H9 (cell line): ENCODE results near the gene TAF4B. TPM values are rescaled to one million over a fixed set of nuclear protein-coding genes. Genes with fewer than 3 reads are reported as not detected.
"Not testable (repeated sequence)": the region's sequence is repeated elsewhere in the genome, so short reads cannot be mapped to it uniquely, and the experiment has no call there.

ENCODE experiments used
- DNase-seq: peaks from one replicate; pipeline ENCODE4 v3.0.0-alpha.2; 2017
- H2AFZ ChIP-seq: one replicate; pipeline ENCODE4 v1.6.1; 2013; ENCODE audit warnings: mild to moderate bottlenecking, low read length, control low read depth, moderate library complexity
- H2AK5ac ChIP-seq: 2 replicates; pipeline ENCODE4 v1.6.1; 2013; ENCODE audit warnings: low read length, control low read depth, mixed read lengths; ENCODE audit not compliant: insufficient read length
- H2BK120ac ChIP-seq: one replicate; pipeline ENCODE4 v1.6.1; 2013; ENCODE audit warnings: low read depth, mild to moderate bottlenecking, low read length, control low read depth, inconsistent platforms; ENCODE audit not compliant: poor library complexity, severe bottlenecking
- H2BK12ac ChIP-seq: 2 replicates; pipeline ENCODE4 v1.6.1; 2013; ENCODE audit warnings: low read length, control low read depth, mixed read lengths, low read depth; ENCODE audit not compliant: insufficient read length
- H2BK15ac ChIP-seq: 2 replicates; pipeline ENCODE4 v1.6.1; 2013; ENCODE audit warnings: low read depth, low read length, control low read depth
- H2BK20ac ChIP-seq: one replicate; pipeline ENCODE4 v1.6.1; 2013; ENCODE audit warnings: low read depth, mild to moderate bottlenecking, low read length, control low read depth, inconsistent platforms; ENCODE audit not compliant: poor library complexity, severe bottlenecking
- H2BK5ac ChIP-seq: 2 replicates; pipeline ENCODE4 v1.6.1; 2013; ENCODE audit warnings: low read length, control low read depth, mixed read lengths; ENCODE audit not compliant: insufficient read length
- H3K14ac ChIP-seq: 2 replicates; pipeline ENCODE4 v1.6.1; 2013; ENCODE audit warnings: low read length, control low read depth; ENCODE audit not compliant: insufficient read depth
- H3K18ac ChIP-seq: 2 replicates; pipeline ENCODE4 v1.6.1; 2013; ENCODE audit warnings: low read depth, mild to moderate bottlenecking, mixed read lengths, low read length, control low read depth; ENCODE audit not compliant: insufficient read length
- H3K23ac ChIP-seq: 2 replicates; pipeline ENCODE4 v1.6.1; 2013; ENCODE audit warnings: low read length, control low read depth, mixed read lengths, low read depth; ENCODE audit not compliant: insufficient read length
- H3K23me2 ChIP-seq: 2 replicates; pipeline ENCODE4 v1.6.1; 2013; ENCODE audit warnings: low read depth, mild to moderate bottlenecking, mixed read lengths, low read length, control low read depth; ENCODE audit not compliant: insufficient read length, poor library complexity, severe bottlenecking
- H3K27ac ChIP-seq: 2 replicates; pipeline ENCODE4 v1.5.1; 2013; ENCODE audit warnings: low read length, control low read depth, mixed read lengths, low read depth; ENCODE audit not compliant: insufficient read length
- H3K27me3 ChIP-seq: 2 replicates; pipeline ENCODE4 v1.6.1; 2013; ENCODE audit warnings: low read length, control low read depth, inconsistent platforms; ENCODE audit not compliant: insufficient read depth
- H3K4ac ChIP-seq: 2 replicates; pipeline ENCODE4 v1.6.1; 2013; ENCODE audit warnings: low read depth, mild to moderate bottlenecking, control low read depth, inconsistent platforms, low read length, moderate library complexity
- H3K4me1 ChIP-seq: 2 replicates; pipeline ENCODE4 v1.6.1; 2013; ENCODE audit warnings: low read length, control low read depth, inconsistent platforms; ENCODE audit not compliant: insufficient read depth
- H3K4me2 ChIP-seq: 2 replicates; pipeline ENCODE4 v1.6.1; 2013; ENCODE audit warnings: low read length, control low read depth, mixed read lengths; ENCODE audit not compliant: insufficient read length, insufficient read depth
- H3K56ac ChIP-seq: 2 replicates; pipeline ENCODE4 v1.6.1; 2013; ENCODE audit warnings: low read depth, mild to moderate bottlenecking, mixed read lengths, low read length, control low read depth; ENCODE audit not compliant: insufficient read length
- H3K79me1 ChIP-seq: 2 replicates; pipeline ENCODE4 v1.6.1; 2013; ENCODE audit warnings: low read depth, mild to moderate bottlenecking, moderate library complexity, low read length, control low read depth, inconsistent platforms; ENCODE audit not compliant: insufficient read depth, poor library complexity, severe bottlenecking
- H3K79me2 ChIP-seq: 2 replicates; pipeline ENCODE4 v1.6.1; 2013; ENCODE audit warnings: low read length, control low read depth, inconsistent platforms; ENCODE audit not compliant: insufficient read depth
- H3K9ac ChIP-seq: 2 replicates; pipeline ENCODE4 v1.6.1; 2013; ENCODE audit warnings: low read length, control low read depth, mixed read lengths; ENCODE audit not compliant: insufficient read length; ENCODE audit errors: extremely low read depth
- H3K9me3 ChIP-seq: one replicate; pipeline ENCODE4 v1.6.1; 2013; ENCODE audit warnings: low read depth, low read length, inconsistent platforms; ENCODE audit not compliant: control insufficient read depth
- H3T11ph ChIP-seq: one replicate; pipeline ENCODE4 v1.6.1; 2013; ENCODE audit warnings: mild to moderate bottlenecking, low read length, control low read depth, inconsistent platforms
- H4K20me1 ChIP-seq: one replicate; pipeline ENCODE4 v1.6.1; 2013; ENCODE audit not compliant: control insufficient read depth, insufficient read length, insufficient read depth
- H4K5ac ChIP-seq: 2 replicates; pipeline ENCODE4 v1.6.1; 2013; ENCODE audit warnings: low read depth, mild to moderate bottlenecking, mixed read lengths, low read length, control low read depth; ENCODE audit not compliant: insufficient read length
- H4K8ac ChIP-seq: replicated peaks from 2 replicates; pipeline ENCODE4 v1.6.1; 2013; ENCODE audit warnings: low read length, control low read depth, mixed read lengths, low read depth; ENCODE audit not compliant: insufficient read length
- H4K91ac ChIP-seq: 2 replicates; pipeline ENCODE4 v1.6.1; 2013; ENCODE audit warnings: low read depth, mild to moderate bottlenecking, moderate library complexity, mixed read lengths, low read length, control low read depth; ENCODE audit not compliant: insufficient read length
- H3K27ac Mint-ChIP-seq, 3 experiments: 2 replicates in 2 of 3; 3 replicates in 1 of 3; pipeline ENCODE4 v1.8.0; 2020 to 2021; ENCODE audit warnings: mixed read lengths in 3 of 3, mild to moderate bottlenecking in 1 of 3, moderate library complexity in 1 of 3
- H3K27me3 Mint-ChIP-seq: 2 replicates; pipeline ENCODE4 v1.8.0; 2021; ENCODE audit warnings: low read depth, mild to moderate bottlenecking, moderate library complexity, mixed read lengths
- H3K36me3 Mint-ChIP-seq, 3 experiments: 2 replicates in 2 of 3; 3 replicates in 1 of 3; pipeline ENCODE4 v1.8.0; 2020 to 2021; ENCODE audit warnings: low read depth in 3 of 3, mixed read lengths in 3 of 3; ENCODE audit not compliant: insufficient read depth in 1 of 3
- H3K4me1 Mint-ChIP-seq, 2 experiments: 2 replicates each; pipeline ENCODE4 v1.8.0; 2020; ENCODE audit warnings: mixed read lengths in 2 of 2
- H3K4me3 Mint-ChIP-seq, 2 experiments: 2 replicates in 1 of 2; 3 replicates in 1 of 2; pipeline ENCODE4 v1.8.0; 2020 to 2021; ENCODE audit warnings: mild to moderate bottlenecking in 2 of 2, mixed read lengths in 2 of 2, moderate library complexity in 1 of 2
- H3K9me3 Mint-ChIP-seq, 2 experiments: 2 replicates in 1 of 2; 3 replicates in 1 of 2; pipeline ENCODE4 v1.8.0; 2020; ENCODE audit warnings: mild to moderate bottlenecking in 2 of 2, mixed read lengths in 2 of 2, moderate library complexity in 1 of 2
- WGBS: extraction: QIAGEN DNeasy Blood & Tissue Kit; methylation state at CpG from one replicate; pipeline ENCODE4 v1.1.7; 2013; ENCODE audit warnings: missing lambda C conversion rate, low lambda C conversion rate, mixed read lengths; ENCODE audit not compliant: insufficient read length; ENCODE audit errors: extremely low coverage; 5-methylcytosine and 5-hydroxymethylcytosine counted together
- total RNA-seq: library from RNA; stranded (reverse); gene quantifications from 2 replicates; pipeline ENCODE4 v1.2.1, GENCODE V29; 2021
- TF ChIP-seq, protein P1 (sequence below): fragments of 200-600 bp; sonication (generic); conservative IDR thresholded peaks from 3 replicates; pipeline ENCODE4 v1.8.0; 2021; ENCODE audit warnings: antibody characterized with exemption, mild to moderate bottlenecking

Gene TAF4B
- total RNA-seq, 1 experiment from 2014 or later, result 19.8 TPM

DNA sequence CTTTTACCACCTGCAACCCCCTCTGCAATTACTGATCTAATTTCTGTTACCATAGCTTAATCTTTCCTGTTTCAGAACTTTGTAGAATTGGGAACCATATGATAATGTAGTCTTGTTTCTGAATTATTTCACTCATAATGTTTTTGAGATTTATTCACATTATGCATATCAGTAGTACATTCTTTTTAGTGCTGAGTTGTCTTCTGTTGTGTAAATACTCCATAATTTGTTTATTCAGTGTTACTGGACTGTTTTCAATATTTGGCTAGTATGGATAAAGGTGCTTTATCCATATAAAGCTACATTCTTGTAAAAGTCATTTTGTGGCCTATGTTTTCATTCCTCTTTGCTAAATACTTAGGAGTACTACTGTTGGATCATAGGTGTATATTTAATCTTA, 152.5 kb downstream of the TAF4B start:
- Histone ChIP-seq H3K27ac (no peak overlapping the region), H2BK20ac (no peak overlapping the region), H3K23ac (no peak overlapping the region), H3K4me1 (no peaks in the 10 kb centered on the region), H4K8ac (no peak overlapping the region), H3K23me2 (no peaks in the 10 kb centered on the region), H4K20me1 (no peaks in the 10 kb centered on the region), H3K18ac (no peak overlapping the region), H3K27me3 (no peaks in the 10 kb centered on the region), H2AK5ac (no peak overlapping the region), H3K9me3 (no peaks in the 10 kb centered on the region), H3K14ac (no peak overlapping the region), H2BK12ac (no peak overlapping the region), H2BK5ac (no peak overlapping the region), H2BK15ac (no peak overlapping the region), H2AFZ (no peak overlapping the region), H3K79me1 (no peaks in the 10 kb centered on the region), H3T11ph (no peak overlapping the region), H3K4ac (no peak overlapping the region), H4K91ac (no peak overlapping the region), H3K79me2 (no peaks in the 10 kb centered on the region), H3K56ac (no peak overlapping the region), H2BK120ac (no peak overlapping the region), H3K9ac (no peak overlapping the region), H3K4me2 (no peak overlapping the region), H4K5ac (no peak overlapping the region)
- no peak for DNase-seq
- TF ChIP-seq, protein P1, sequence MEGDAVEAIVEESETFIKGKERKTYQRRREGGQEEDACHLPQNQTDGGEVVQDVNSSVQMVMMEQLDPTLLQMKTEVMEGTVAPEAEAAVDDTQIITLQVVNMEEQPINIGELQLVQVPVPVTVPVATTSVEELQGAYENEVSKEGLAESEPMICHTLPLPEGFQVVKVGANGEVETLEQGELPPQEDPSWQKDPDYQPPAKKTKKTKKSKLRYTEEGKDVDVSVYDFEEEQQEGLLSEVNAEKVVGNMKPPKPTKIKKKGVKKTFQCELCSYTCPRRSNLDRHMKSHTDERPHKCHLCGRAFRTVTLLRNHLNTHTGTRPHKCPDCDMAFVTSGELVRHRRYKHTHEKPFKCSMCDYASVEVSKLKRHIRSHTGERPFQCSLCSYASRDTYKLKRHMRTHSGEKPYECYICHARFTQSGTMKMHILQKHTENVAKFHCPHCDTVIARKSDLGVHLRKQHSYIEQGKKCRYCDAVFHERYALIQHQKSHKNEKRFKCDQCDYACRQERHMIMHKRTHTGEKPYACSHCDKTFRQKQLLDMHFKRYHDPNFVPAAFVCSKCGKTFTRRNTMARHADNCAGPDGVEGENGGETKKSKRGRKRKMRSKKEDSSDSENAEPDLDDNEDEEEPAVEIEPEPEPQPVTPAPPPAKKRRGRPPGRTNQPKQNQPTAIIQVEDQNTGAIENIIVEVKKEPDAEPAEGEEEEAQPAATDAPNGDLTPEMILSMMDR, result no peak
- Mint-ChIP-seq H3K27me3 (no peaks in the 10 kb centered on the region), H3K4me1 (no peaks in the 10 kb centered on the region), H3K27ac (no peak overlapping the region), H3K36me3 (no peaks in the 10 kb centered on the region), H3K4me3 (no peak overlapping the region), H3K9me3 (no peaks in the 10 kb centered on the region)

DNA sequence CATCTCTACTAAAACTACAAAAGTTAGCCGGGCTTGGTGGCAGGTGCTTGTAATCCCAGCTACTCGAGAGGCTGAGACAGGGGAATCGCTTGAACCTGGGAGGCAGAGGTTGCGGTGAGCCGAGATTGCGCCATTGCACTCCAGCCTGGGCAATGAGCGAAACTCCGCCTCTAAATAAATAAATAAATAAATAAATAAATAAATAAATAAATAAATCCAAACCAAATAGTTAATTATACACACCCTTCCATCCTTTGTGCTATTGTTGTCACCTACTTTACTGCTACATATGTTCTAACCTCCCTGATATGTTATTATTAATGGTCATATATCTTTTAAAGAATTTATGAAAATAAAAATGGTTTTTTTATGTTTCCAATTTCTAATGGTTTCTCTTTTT, 155.3 kb downstream of the TAF4B start:
- no CpG with 5 or more reads among the region's 8 CpGs for WGBS
- not testable (repeated sequence) for H3K4me1 Mint-ChIP-seq, H3K36me3 Mint-ChIP-seq

More for the DNA sequence above, 155.3 kb downstream of the TAF4B start:
- not testable (repeated sequence) for H3K27me3 ChIP-seq, H3K27ac ChIP-seq, H4K5ac ChIP-seq, H3K9ac ChIP-seq, H2BK12ac ChIP-seq, H3K27ac Mint-ChIP-seq, H4K20me1 ChIP-seq, H3K27me3 Mint-ChIP-seq, H3K9me3 Mint-ChIP-seq, H2AFZ ChIP-seq, DNase-seq, H3K79me2 ChIP-seq, H3K14ac ChIP-seq, H3K4ac ChIP-seq, H2BK15ac ChIP-seq, H3K23ac ChIP-seq, H2BK20ac ChIP-seq, H2BK5ac ChIP-seq, H2AK5ac ChIP-seq, H3K79me1 ChIP-seq, H3K56ac ChIP-seq, H4K8ac ChIP-seq, H2BK120ac ChIP-seq, H3K4me1 ChIP-seq, H3T11ph ChIP-seq, H3K18ac ChIP-seq, H3K4me2 ChIP-seq, H3K4me3 Mint-ChIP-seq, H4K91ac ChIP-seq, H3K23me2 ChIP-seq, H3K9me3 ChIP-seq
